Measurements from ENCODE around the gene VRK2. TPM values are rescaled to one million over a fixed set of nuclear protein-coding genes. Genes with fewer than 3 reads are reported as not detected.

Gene VRK2
- total RNA-seq, 1 experiment from 2014 or later, result 33.0 TPM

DNA sequence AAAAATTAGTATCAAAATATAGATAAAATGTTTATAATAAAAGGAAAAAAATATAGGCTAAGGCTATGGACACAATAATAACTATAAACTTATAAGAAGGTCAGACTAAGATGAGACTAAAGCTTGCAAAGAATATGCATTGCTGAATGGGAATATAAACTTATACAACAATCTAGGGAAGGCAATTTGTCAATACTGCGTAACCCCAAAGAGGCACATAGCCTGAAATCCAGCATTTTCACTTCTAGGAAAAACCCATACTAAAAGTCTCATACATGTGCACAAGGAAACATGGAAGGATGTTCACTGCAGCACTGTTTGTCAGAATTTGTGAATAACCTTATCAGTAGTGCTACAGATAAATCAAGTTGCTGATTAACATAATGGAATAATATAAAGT is 149.1 kb downstream of the VRK2 start:
- RAD21 ChIA-PET (ENCODE audit: low non-redundant PET in 1 of 2, low total read pairs in 2 of 2, uncharacterized antibody in 2 of 2, unreplicated experiment in 2 of 2), result no interaction called here
- POLR2A ChIA-PET, result no interaction called here
- Histone ChIP-seq H3K36me3 (ENCODE audit: control insufficient read depth in 1 of 2, insufficient read depth in 2 of 2, low read length in 2 of 2) (peaks cover 10 to 13% of the 10 kb centered on the region in 2 experiments), H3K4me3 (replicated peaks in 1 of 2; ENCODE audit: low read depth in 1 of 2, low read length in 2 of 2) (no peak overlapping the region), H4K20me1 (ENCODE audit: insufficient read depth) (no peaks in the 10 kb centered on the region), H3K79me2 (ENCODE audit: insufficient read depth, low read length) (peaks cover 15% of the 10 kb centered on the region), H3K9ac (ENCODE audit: low read length) (no peak overlapping the region), H3K27ac (ENCODE audit: low read depth, low read length) (no peak overlapping the region), H2AFZ (ENCODE audit: low read depth, low read length, poor library complexity, severe bottlenecking) (no peak overlapping the region), H3K9me2 (ENCODE audit: insufficient read depth) (no peaks in the 10 kb centered on the region), H3K4me1 (ENCODE audit: control insufficient read depth in 1 of 2, insufficient read depth in 2 of 2, low read length in 2 of 2) (no peaks in the 10 kb centered on the region), H3K4me2 (ENCODE audit: low read length) (no peak overlapping the region), H3K9me3 (ENCODE audit: control insufficient read depth in 1 of 2, insufficient read depth in 1 of 2, low read depth in 1 of 2, low read length in 2 of 2) (no peaks in the 10 kb centered on the region), H3K27me3 (ENCODE audit: insufficient read depth, low read length) (no peaks in the 10 kb centered on the region)
- no peak for TF ChIP-seq CTCF (IDR thresholded peaks at IDR 0.05 in 2 of 3, conservative IDR thresholded peaks at IDR 0.05 in 1 of 3; ENCODE audit: borderline replicate concordance in 1 of 3, insufficient read depth in 1 of 3, low read depth in 2 of 3, low read length in 2 of 3)
- no peak for TF ChIP-seq EZH2phosphoT487 (IDR thresholded peaks at IDR 0.05; ENCODE audit: borderline replicate concordance)
- no peak for TF ChIP-seq EZH2 (IDR thresholded peaks at IDR 0.05)
- no peak for TF ChIP-seq CBX3 (IDR thresholded peaks at IDR 0.05; ENCODE audit: low read depth)
- TF ChIP-seq ZBTB33 (IDR thresholded peaks at IDR 0.05; ENCODE audit: extremely low read depth, insufficient replicate concordance, low read length), result no peak
- TF ChIP-seq SIN3A (IDR thresholded peaks at IDR 0.05; ENCODE audit: low read depth), result no peak
- TF ChIP-seq SRF (IDR thresholded peaks at IDR 0.05; ENCODE audit: low read depth), result no peak
- no TSS peak for BruUV-seq (replicated peaks)
- intact Hi-C loops (cut with micrococcal nuclease), result no loop called here
- CTCF ChIA-PET, result no interaction called here
- DNase-seq (ENCODE audit: low read depth, low spot score), result no peak
- ATAC-seq, result no peak
